Measurements from ENCODE around the gene NMRAL1. TPM values are rescaled to one million over a fixed set of nuclear protein-coding genes. Genes with fewer than 3 reads are reported as not detected.

NMRAL1 gene
- total RNA-seq, 2 donors from 2014 or later = 56.9 to 75.2 TPM

DNA sequence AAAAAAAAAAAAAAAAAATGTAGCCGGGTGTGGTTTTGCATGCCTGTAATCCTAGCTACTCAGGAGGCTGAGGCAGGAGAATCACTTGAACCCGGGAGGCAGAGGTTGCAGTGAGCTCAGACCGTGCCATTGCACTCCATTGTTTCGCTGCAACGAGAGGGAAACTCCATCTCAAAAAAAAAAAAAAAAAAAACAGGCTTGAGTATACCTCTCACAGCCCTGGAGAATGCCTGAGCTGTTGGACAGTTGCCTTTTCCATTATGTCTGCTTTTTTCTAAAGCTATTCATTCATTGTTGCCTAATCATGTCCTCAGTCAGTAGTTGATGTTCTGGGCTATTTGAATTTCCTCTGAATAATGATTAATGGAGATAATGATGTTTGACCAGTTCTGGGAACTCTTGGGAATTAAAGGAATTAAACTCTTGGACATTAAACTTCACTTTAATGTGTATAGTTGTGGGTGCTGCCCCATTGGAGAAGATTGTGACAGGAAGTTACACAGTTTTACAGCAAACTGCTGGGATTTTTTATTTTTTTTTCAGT, 13.6 kb upstream of the NMRAL1 start:
- no peaks in the 10 kb centered on the region for H3K9me3 Mint-ChIP-seq
- WGBS, 2 experiments (ENCODE audit: insufficient coverage in 1 of 2, insufficient read length in 1 of 2) = 95 to 100% methylated on average over 1 to 5 of the region's 5 CpGs
- no peak overlapping the region for H3K27ac ChIP-seq (ENCODE audit: low read depth, low read length)
- H3K4me1 ChIP-seq (ENCODE audit: control insufficient read depth, insufficient read depth, low read length) = no peaks in the 10 kb centered on the region
- DNase-seq = no peak
- H3K9ac ChIP-seq (ENCODE audit: extremely low read depth, low read length, poor library complexity, severe bottlenecking) = no peak overlapping the region
- no peak overlapping the region for H3K4me3 Mint-ChIP-seq
- no peaks in the 10 kb centered on the region for H3K27me3 ChIP-seq (ENCODE audit: control insufficient read depth, insufficient read depth, low read length, poor library complexity, severe bottlenecking)
- H3K4me1 Mint-ChIP-seq = peaks cover 8% of the 10 kb centered on the region
- H3K27me3 Mint-ChIP-seq (ENCODE audit: insufficient read depth) = no peaks in the 10 kb centered on the region
- TF ChIP-seq CTCF (conservative IDR thresholded peaks at IDR 0.05) = no peak
- H3K36me3 ChIP-seq (ENCODE audit: control insufficient read depth, insufficient read depth, low read length) = peaks cover 14% of the 10 kb centered on the region
- peaks cover 10% of the 10 kb centered on the region for H3K36me3 Mint-ChIP-seq (ENCODE audit: low read depth)
- no peaks in the 10 kb centered on the region for H3K9me3 ChIP-seq (ENCODE audit: control insufficient read depth, low read length)
- no peak overlapping the region for H3K4me3 ChIP-seq (ENCODE audit: low read length)
- H3K27ac Mint-ChIP-seq = no peak overlapping the region

- Mint-ChIP-seq H3K4me3 (no peak overlapping the region), H3K27me3 (ENCODE audit: insufficient read depth) (no peaks in the 10 kb centered on the region), H3K9me3 (no peaks in the 10 kb centered on the region), H3K27ac (peak overlapping the region; percentile 26), H3K36me3 (ENCODE audit: low read depth) (peaks cover 10% of the 10 kb centered on the region), H3K4me1 (peaks cover 13% of the 10 kb centered on the region)
- Histone ChIP-seq H3K4me3 (ENCODE audit: low read length) (no peak overlapping the region), H3K4me1 (ENCODE audit: control insufficient read depth, insufficient read depth, low read length) (no peaks in the 10 kb centered on the region), H3K27me3 (ENCODE audit: control insufficient read depth, insufficient read depth, low read length, poor library complexity, severe bottlenecking) (no peaks in the 10 kb centered on the region), H3K9me3 (ENCODE audit: control insufficient read depth, low read length) (no peaks in the 10 kb centered on the region), H3K9ac (ENCODE audit: extremely low read depth, low read length, poor library complexity, severe bottlenecking) (no peak overlapping the region), H3K27ac (ENCODE audit: low read depth, low read length) (no peak overlapping the region), H3K36me3 (ENCODE audit: control insufficient read depth, insufficient read depth, low read length) (peaks cover 14% of the 10 kb centered on the region)
- no peak for DNase-seq
- TF ChIP-seq CTCF (conservative IDR thresholded peaks at IDR 0.05) = no peak
- WGBS, 2 experiments (ENCODE audit: insufficient coverage in 1 of 2, insufficient read length in 1 of 2) = 94 to 100% methylated on average over 2 to 3 of the region's 3 CpGs
These were observed 11.9 kb upstream of the NMRAL1 start for GRCh38 chr16:4486126-4486893.

DNA sequence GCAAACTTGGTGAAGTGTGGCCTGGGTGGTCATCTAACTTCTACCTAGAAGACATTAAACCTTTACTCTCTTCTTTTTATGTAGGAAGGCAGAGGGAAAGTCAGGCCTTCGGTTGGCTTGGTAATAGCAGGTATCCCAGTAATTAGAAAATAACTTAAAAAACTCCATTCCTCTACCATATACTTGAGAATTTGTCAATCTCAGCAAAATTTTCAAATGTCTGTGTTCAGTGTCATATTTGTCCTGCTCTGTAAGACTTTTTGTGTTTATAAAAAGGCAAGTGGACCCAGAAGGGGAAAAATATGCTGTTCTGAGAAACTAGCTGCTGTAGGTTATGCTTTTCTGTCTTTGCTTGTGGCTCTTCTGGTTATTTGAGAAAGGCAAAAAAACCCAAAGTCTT, 7.5 kb upstream of the NMRAL1 start:
- H3K27ac ChIP-seq (ENCODE audit: low read depth, low read length) = no peak overlapping the region
- no peaks in the 10 kb centered on the region for H3K4me1 ChIP-seq (ENCODE audit: control insufficient read depth, insufficient read depth, low read length)
- peaks cover 14% of the 10 kb centered on the region for H3K36me3 ChIP-seq (ENCODE audit: control insufficient read depth, insufficient read depth, low read length)
- no peak overlapping the region for H3K4me3 ChIP-seq (ENCODE audit: low read length)
- 100% methylated on average over 1 of the region's 1 CpG; no CpG with 5 or more reads in 1 of the 2 experiments for WGBS, 2 experiments (ENCODE audit: insufficient coverage in 1 of 2, insufficient read length in 1 of 2)
- no peaks in the 10 kb centered on the region for H3K27me3 ChIP-seq (ENCODE audit: control insufficient read depth, insufficient read depth, low read length, poor library complexity, severe bottlenecking)
- TF ChIP-seq CTCF (conservative IDR thresholded peaks at IDR 0.05) = no peak
- H3K36me3 Mint-ChIP-seq (ENCODE audit: low read depth) = peaks cover 9% of the 10 kb centered on the region
- H3K27me3 Mint-ChIP-seq (ENCODE audit: insufficient read depth) = no peaks in the 10 kb centered on the region
- no peaks in the 10 kb centered on the region for H3K9me3 Mint-ChIP-seq
- H3K4me1 Mint-ChIP-seq = peaks cover 16% of the 10 kb centered on the region
- no peak overlapping the region for H3K4me3 Mint-ChIP-seq
- no peak overlapping the region for H3K9ac ChIP-seq (ENCODE audit: extremely low read depth, low read length, poor library complexity, severe bottlenecking)
- DNase-seq = no peak
- H3K9me3 ChIP-seq (ENCODE audit: control insufficient read depth, low read length) = no peaks in the 10 kb centered on the region
- H3K27ac Mint-ChIP-seq = no peak overlapping the region

All from endodermal cell (in vitro differentiated cells).